ENCODE results near the gene SLC25A53.
A peak's percentile ranks its signal among the peaks of the same experiment; 100 is the strongest.
"Not testable (repeated sequence)": the region's sequence is repeated elsewhere in the genome, so short reads cannot be mapped to it uniquely, and the experiment has no call there.

Gene SLC25A53

DNA sequence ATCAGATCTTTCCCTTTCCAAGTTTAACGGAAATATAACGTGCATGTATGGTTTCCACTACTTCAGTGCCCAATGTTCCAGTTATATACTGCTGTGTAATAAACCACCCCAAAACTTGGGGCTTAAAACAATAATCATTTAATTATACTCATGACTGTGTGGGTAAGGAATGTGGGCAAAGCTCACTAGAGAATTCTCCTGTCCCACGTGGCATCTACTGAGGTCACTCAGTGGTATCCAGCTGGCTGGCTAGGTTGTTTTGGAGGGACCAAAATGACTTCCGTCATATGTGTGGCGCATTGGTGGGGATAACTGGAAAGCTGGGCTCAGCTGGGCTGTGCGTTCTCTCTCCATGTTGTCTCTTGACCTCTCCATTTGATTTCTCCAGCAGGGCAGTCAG is 26.0 kb downstream of the SLC25A53 start:
- DNase-seq: no peak

GRCh38 chrX:104126856-104127255 is 30.0 kb downstream of the SLC25A53 start:
- no peak for DNase-seq

DNA sequence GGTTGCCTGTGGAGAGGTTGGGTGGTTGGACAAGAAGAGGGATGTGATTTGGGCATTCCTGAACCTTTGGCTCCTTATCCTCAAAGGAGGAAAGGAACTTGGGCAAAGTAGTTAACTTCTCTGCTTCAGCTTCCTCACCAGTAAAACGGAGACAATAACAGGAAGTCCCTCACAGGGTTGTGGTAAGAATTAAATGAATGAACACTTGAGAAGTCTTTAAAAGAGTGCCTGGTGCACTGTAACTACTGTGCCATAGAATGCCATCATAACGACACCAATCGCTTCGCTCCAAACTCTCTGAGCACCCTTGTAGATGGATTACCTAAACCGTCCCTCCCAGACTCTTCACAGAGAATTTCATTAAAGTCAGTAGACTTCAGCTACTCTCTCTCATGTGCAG is 34.0 kb downstream of the SLC25A53 start:
- DNase-seq: no peak

DNA sequence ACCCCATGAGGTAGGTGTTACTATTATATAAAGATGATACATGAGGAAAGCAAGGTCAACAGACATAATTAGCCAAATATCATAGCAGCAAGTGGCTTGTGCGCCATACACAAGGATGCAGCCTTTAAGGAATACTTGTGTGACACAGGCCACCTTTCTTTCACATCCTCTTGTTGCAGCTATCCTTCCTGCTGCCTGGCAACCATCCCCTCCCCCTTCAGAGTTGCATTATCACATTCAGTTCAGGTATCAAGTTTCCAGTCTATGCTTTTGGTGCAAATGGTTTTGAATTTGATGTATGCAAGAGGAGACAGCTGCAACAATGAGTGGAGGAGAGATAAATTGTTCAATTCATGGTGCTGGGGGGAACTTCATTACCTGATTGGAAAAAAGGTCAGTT is 38.0 kb downstream of the SLC25A53 start:
- DNase-seq: peak; percentile 39

GRCh38 chrX:104117759-104118158 is 39.0 kb downstream of the SLC25A53 start:
- DNase-seq: no peak

GRCh38 chrX:104113222-104113965 is 43.4 kb downstream of the SLC25A53 start:
- peak; percentile 83 for DNase-seq

DNA sequence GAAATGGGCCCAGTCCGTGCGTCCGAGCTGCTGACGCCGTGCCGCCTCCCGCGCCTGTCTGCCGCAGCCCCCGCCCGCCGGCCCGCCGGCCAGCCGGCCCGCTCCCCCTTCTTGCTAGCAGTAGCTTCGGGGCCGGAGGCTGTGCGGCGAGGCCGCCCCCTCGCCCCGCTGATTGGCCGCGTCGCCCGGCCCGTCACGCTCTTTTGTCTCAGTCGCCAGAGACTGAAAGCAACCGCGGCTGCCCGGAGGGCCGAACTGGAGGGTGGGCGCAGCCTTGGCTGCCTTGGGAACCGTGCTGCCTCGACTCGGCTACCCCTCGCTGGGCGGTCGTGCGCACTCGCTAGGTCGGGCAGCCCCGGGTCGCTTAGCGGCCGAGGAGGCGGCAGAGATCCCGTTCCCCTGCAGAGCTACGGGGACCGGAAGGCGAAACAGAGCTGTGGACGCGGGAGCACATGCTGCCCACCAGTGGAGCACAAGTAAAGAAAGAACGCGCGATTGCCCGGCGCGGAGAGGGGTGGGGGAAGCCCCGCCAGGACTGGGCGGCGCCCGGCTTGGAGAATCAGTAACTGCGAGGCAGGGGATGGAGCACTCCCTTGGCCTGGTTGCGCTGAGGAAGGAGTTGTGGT is 44.4 kb downstream of the SLC25A53 start, which contains the start of gene ZCCHC18:
ZCCHC18 (plus strand) TSS at position 198 of the 626 bp plus-strand sequence. CDS start 1,589 bp downstream, outside the sequence.
- peak; percentile 82 for DNase-seq

- DNase-seq: not testable (repeated sequence)
Observed at GRCh38 chrX:104110491-104111240, 46.1 kb downstream of the SLC25A53 start.

DNA sequence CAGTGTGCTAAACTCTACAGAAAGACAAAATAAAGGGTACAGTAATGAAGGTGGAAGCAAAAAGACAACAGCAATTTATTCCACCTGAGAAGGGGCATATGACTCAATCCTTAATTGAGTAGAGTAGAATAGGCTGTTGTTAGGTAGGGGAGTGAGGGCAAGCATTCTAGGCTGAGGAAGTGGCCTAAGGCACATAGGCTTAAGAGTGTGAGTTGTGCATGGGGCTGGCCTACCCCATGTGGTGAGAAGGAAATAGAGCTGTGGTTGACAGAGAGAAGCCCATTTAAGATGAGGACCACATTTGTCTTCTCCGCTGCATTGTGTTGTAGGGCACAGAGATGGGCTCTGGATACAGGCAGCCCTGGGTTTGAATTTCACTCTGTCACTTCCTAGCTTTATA is 47.9 kb downstream of the SLC25A53 start:
- DNase-seq: no peak

- DNase-seq: no peak
Observed at GRCh38 chrX:104105330-104106262, 51.2 kb downstream of the SLC25A53 start.

- no peak for DNase-seq
Observed at GRCh38 chrX:104104676-104105075, 52.1 kb downstream of the SLC25A53 start.

GRCh38 chrX:104098919-104099318 is 57.9 kb downstream of the SLC25A53 start:
- peak; percentile 6 for DNase-seq

DNA sequence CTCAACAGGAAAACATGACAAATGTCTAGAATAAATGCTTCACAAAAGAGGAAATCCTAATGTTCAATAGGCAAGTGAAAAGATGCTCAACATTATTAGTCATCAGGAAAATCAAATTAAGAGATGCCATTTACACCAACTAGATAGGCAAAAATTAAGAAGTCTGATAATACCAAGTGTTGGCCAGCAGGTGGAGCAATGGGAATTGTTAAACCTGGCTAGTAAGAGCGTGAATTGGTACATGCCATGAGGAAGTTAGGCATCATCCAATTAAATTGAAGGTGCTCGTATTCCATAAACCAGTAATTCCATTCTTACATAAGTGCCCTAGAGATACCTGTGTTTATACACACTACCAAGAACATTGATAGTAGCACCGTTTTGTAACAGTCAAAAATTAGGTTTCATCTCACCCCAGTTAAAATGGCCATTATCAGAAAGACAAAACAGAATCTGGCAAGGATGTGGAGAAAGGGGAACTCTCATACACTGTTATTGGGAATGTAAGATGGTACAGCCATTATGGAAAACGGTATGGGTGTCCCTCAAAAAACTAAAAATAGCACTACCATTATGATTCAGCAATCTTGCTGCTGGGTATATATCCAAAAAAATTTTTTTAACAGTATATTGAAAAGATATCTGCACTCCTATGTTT is 58.5 kb downstream of the SLC25A53 start:
- peak; percentile 85 for DNase-seq

DNA sequence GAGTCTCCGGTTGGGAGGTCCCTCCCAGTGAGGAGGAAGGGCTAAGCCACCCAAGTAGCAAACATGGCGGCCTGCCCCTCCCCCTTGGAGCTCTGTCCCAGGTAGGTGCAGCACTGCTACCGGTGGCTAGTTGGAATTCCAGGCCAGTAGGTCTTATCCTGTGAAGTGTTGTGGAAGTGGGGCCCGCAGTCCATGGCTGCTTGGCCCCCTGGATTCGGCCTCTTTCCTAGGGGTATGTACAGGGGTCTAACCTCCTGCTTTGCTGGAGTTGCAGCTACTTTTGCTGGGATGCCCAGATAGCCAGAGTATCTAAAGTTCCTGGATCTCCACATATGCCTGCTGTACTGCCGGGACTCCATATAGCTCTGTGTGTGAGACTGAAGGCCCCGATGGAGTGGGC is 70.9 kb downstream of the SLC25A53 start:
- no peak for DNase-seq

- DNase-seq: no peak
Observed at GRCh38 chrX:104085477-104085876, 71.3 kb downstream of the SLC25A53 start.

DNA sequence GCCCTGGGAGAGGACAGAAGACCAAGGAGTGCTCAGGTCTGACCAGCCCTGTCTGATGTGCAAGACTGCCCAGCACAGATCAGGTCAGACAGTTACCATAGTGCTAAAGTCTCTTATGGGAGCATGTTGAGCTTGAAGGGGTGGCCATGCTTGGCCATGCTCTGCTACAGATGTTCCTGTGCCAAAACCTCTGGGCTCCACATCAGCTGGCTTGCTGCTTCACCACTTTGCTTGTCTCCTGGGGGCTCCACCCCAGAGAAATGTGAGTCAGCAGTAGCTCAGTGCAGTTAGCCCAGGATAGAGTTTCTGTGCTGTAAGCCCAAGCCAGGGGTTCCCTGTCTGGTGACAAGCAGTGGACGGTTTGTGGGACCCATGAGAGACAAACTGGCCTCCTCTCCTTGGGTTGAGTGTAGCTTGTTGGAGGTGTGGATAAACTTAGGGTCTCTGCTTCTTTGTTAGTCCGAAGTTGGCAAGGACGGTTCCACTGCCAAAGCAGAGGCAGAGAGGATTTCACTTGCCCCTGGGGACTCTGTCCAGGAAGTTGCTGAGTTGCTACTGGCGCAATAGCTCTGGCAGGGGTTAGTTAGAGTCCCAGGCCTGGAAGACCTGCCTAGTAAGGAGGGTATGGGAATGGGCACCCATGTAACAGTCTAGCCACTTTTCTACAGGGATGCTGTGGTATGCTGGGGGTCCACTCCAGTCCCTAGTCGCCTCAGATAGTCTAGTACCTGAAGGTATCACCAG is 72.1 kb downstream of the SLC25A53 start:
- DNase-seq: no peak

GRCh38 chrX:104084063-104084462 is 72.7 kb downstream of the SLC25A53 start:
- DNase-seq: no peak

DNA sequence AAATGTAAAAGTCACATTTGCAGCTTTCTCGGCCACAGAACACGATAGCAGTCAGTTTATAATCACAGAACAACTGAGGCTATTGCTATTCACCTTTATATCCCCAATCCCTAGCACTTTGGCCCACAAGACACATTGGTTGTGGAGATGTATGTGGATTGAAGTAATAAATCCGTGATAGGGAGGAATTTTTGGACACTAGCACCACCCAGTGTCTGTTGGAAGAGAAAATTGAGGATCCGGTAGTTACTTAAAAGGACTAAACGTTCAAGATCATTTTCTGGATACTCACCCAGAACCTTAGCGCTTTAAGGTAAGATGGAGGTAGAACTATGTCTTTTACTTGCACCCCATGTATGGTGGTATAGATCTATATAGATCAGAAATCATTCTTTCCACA is 79.0 kb downstream of the SLC25A53 start:
- DNase-seq: not testable (repeated sequence)

DNA sequence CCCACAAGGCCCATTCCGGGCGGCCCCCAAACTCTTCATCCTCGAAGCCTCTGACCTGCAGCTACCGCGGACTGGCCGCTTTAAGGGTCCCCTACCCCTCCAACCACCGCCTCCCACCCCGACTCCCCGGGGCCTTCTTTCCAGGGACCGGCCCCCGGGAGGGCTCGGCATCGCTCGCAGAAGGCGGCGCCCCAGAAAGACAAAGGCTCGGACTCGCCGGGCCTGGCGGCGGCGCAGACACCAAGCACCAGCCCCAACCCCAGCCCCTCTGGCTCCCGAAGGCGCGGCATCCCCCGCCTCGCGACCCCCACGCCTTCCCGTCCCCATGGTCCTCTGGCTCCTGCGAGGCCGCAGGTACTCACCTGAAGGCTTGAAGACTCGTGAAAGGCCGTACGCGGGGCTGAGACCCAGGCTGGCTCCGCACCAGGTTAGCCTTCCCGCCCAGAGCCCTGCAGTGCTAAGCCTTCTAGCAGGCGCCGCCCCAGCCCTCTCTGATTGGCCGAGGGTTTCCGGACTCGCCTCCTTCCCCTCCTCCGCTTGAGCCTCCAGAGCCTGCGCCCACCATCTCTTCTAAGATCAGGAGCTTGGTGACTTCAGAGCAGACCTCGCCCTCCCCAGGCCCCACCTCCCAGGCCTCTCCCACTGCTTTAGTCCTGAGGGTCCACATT is 80.9 kb downstream of the SLC25A53 start, which contains the start of gene TMSB15C:
TMSB15C (minus strand) TSS at position 459 of the 668 bp plus-strand sequence.
- DNase-seq: not testable (repeated sequence)

- not testable (repeated sequence) for DNase-seq
Observed at GRCh38 chrX:104062636-104063035, 94.2 kb downstream of the SLC25A53 start.

Measured in DMS53 (cell line).